K562 (cell line): ENCODE measurements around the gene MX1.

Experiments used
- EZH2 ChIP-seq: IDR thresholded peaks from 2 replicates; pipeline ENCODE4 v1.6.1; 2012; ENCODE audit warnings: low read depth, mild to moderate bottlenecking, inconsistent platforms, low read length, borderline replicate concordance
- KDM2B ChIP-seq: fragments of 250-450 bp; sonication (Bioruptor Pico); IDR thresholded peaks from 2 replicates; pipeline ENCODE4 v1.8.0; 2021; ENCODE audit warnings: mild to moderate bottlenecking, moderate library complexity
- MEF2D ChIP-seq: conservative IDR thresholded peaks from 2 replicates; pipeline ENCODE4 v1.6.1; 2016; ENCODE audit warnings: low read depth, missing genetic modification characterization, missing compliant biosample characterization
- POLR2AphosphoS2 ChIP-seq: IDR thresholded peaks from 2 replicates; pipeline ENCODE4 v1.6.1; 2012; ENCODE audit warnings: low read length, improper control_type of control experiment
- RBM34 ChIP-seq: fragments of 200-400 bp; formaldehyde crosslinking; IDR thresholded peaks from 2 replicates; pipeline ENCODE4 v1.6.1; 2018; ENCODE audit warnings: low read length, borderline replicate concordance; ENCODE audit not compliant: insufficient read depth
- SP2 ChIP-seq: IDR thresholded peaks from 2 replicates; pipeline ENCODE4 v1.6.1; 2011; ENCODE audit warnings: mild to moderate bottlenecking, low read depth, low read length, moderate library complexity; ENCODE audit not compliant: poor library complexity, severe bottlenecking; ENCODE audit errors: extremely low read depth
- XRCC4 ChIP-seq: IDR thresholded peaks from one replicate; pipeline ENCODE4 v1.6.1; 2011; ENCODE audit not compliant: insufficient read depth, insufficient read length; ENCODE audit errors: extremely low read depth
- ZBTB8A ChIP-seq: fragments of 450-650 bp; IDR thresholded peaks from 2 replicates; pipeline ENCODE4 v1.6.1; 2018; ENCODE audit warnings: mild to moderate bottlenecking, moderate library complexity; ENCODE audit not compliant: partially characterized antibody
- ZNF253 ChIP-seq: fragments of 250-450 bp; sonication (Bioruptor Pico); conservative IDR thresholded peaks from 2 replicates; pipeline ENCODE4 v1.6.1; 2021; ENCODE audit warnings: mild to moderate bottlenecking
- TF ChIP-seq, protein P1 (sequence below): sonication (generic); formaldehyde crosslinking; IDR thresholded peaks from 2 replicates; pipeline ENCODE4 v1.8.1; 2023; ENCODE audit warnings: mild to moderate bottlenecking, missing genetic modification reagents
- TF ChIP-seq, protein P2 (sequence below): fragments of 450-650 bp; formaldehyde crosslinking; IDR thresholded peaks from 2 replicates; pipeline ENCODE4 v1.4.0; 2020; ENCODE audit warnings: mild to moderate bottlenecking, moderate library complexity
- TF ChIP-seq, protein P3 (sequence below), 2 experiments: fragments of 450-650 bp; formaldehyde crosslinking in 1 of 2; IDR thresholded peaks; 2 replicates each; pipeline versions ENCODE4 v1.4.0 to v1.6.1; 2014 to 2020; ENCODE audit warnings: mild to moderate bottlenecking in 2 of 2, borderline replicate concordance in 1 of 2, low read depth in 1 of 2

DNA sequence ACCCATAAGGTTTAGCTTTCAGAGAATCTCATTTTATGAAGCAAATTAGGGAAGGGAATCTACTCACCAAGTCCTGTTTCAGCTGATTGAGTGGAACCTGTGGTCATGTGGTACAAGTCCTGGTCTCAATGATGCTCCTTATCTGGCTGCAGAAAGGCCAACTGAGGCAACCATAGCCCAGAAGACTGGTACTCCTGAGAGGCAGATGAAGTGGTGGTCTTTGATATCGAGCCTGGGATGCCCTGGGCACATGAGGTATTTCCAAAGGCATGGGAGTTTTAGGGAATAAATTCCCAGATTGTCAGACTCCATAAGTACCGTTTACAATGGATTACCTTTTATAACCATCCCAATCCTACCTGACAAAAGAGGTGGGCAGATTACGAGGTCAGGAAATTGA is 3.3 kb downstream of the MX1 start:
- TF ChIP-seq, protein P1, sequence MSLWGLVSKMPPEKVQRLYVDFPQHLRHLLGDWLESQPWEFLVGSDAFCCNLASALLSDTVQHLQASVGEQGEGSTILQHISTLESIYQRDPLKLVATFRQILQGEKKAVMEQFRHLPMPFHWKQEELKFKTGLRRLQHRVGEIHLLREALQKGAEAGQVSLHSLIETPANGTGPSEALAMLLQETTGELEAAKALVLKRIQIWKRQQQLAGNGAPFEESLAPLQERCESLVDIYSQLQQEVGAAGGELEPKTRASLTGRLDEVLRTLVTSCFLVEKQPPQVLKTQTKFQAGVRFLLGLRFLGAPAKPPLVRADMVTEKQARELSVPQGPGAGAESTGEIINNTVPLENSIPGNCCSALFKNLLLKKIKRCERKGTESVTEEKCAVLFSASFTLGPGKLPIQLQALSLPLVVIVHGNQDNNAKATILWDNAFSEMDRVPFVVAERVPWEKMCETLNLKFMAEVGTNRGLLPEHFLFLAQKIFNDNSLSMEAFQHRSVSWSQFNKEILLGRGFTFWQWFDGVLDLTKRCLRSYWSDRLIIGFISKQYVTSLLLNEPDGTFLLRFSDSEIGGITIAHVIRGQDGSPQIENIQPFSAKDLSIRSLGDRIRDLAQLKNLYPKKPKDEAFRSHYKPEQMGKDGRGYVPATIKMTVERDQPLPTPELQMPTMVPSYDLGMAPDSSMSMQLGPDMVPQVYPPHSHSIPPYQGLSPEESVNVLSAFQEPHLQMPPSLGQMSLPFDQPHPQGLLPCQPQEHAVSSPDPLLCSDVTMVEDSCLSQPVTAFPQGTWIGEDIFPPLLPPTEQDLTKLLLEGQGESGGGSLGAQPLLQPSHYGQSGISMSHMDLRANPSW (CRISPR knock-in tag): no peak
- TF ChIP-seq MEF2D (no peak), POLR2AphosphoS2 (no peak), SP2 (no peak), XRCC4 (no peak), ZNF253 (CRISPR knock-in tag) (no peak), EZH2 (no peak), RBM34 (no peak), ZBTB8A (no peak), KDM2B (CRISPR knock-in tag) (no peak)
- TF ChIP-seq, protein P2, sequence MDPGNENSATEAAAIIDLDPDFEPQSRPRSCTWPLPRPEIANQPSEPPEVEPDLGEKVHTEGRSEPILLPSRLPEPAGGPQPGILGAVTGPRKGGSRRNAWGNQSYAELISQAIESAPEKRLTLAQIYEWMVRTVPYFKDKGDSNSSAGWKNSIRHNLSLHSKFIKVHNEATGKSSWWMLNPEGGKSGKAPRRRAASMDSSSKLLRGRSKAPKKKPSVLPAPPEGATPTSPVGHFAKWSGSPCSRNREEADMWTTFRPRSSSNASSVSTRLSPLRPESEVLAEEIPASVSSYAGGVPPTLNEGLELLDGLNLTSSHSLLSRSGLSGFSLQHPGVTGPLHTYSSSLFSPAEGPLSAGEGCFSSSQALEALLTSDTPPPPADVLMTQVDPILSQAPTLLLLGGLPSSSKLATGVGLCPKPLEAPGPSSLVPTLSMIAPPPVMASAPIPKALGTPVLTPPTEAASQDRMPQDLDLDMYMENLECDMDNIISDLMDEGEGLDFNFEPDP (CRISPR knock-in tag): no peak
- TF ChIP-seq, protein P3, sequence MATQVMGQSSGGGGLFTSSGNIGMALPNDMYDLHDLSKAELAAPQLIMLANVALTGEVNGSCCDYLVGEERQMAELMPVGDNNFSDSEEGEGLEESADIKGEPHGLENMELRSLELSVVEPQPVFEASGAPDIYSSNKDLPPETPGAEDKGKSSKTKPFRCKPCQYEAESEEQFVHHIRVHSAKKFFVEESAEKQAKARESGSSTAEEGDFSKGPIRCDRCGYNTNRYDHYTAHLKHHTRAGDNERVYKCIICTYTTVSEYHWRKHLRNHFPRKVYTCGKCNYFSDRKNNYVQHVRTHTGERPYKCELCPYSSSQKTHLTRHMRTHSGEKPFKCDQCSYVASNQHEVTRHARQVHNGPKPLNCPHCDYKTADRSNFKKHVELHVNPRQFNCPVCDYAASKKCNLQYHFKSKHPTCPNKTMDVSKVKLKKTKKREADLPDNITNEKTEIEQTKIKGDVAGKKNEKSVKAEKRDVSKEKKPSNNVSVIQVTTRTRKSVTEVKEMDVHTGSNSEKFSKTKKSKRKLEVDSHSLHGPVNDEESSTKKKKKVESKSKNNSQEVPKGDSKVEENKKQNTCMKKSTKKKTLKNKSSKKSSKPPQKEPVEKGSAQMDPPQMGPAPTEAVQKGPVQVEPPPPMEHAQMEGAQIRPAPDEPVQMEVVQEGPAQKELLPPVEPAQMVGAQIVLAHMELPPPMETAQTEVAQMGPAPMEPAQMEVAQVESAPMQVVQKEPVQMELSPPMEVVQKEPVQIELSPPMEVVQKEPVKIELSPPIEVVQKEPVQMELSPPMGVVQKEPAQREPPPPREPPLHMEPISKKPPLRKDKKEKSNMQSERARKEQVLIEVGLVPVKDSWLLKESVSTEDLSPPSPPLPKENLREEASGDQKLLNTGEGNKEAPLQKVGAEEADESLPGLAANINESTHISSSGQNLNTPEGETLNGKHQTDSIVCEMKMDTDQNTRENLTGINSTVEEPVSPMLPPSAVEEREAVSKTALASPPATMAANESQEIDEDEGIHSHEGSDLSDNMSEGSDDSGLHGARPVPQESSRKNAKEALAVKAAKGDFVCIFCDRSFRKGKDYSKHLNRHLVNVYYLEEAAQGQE (IDR thresholded peaks at IDR 0.05; ENCODE audit: borderline replicate concordance): no peak
- TF ChIP-seq, protein P3 (CRISPR knock-in tag; IDR thresholded peaks at IDR 0.05; ENCODE audit: low read depth): no peak
